Measurements from ENCODE around the gene HYAL3. TPM values are rescaled to one million over a fixed set of nuclear protein-coding genes. Genes with fewer than 3 reads are reported as not detected.
A peak's percentile ranks its signal among the peaks of the same experiment; 100 is the strongest.

Gene HYAL3
- total and polyA plus RNA-seq, 2 of the 13 experiments (the other 11 are each of a cell fraction or from before 2014, with no cell fraction given), result 5.5 to 10.4 TPM

DNA sequence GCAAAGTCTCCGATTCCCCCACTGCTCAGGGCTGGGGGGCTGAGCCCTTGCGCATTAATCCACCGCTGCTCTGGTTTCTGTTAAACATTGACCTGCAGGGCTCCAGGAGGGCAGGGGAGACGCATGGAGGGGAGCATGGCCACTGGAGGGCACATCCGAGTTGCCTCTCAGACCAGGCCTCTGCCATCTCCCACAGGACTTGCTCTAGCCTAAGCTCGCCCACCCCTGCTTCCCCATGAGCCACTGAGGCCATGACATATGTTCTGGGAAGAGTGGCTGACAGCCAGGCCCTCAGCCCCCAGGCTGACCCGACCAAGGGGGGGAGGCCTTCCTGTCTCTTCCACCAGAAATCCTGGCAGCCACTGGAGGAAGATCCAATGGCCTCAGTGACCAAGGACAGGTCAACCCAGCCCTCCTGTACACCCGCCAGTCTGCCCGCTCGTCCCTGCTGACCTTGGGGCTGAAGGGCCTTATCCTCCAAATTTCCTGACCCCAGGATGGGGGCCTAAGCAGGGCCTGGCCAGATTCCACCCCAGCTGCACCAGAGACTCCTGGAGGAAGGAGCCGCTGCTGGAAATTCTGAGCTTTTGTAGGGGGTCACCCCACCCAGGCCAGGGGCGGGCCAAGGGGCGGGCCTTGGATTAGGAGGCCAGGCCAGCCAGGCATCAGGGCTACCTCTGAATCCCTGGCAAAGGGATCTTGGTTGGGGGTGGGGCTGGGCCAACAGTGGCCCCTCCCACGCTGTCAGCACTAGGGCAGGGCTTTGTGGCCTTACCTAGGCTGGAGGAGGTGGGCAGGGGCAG is 4.0 kb upstream of the HYAL3 start, which contains the start of gene HYAL1 (continued):
- 0 out of 2 replicates have a peak, but pooled peaks have one; percentile 27 for TF ChIP-seq MTF1 (CRISPR knock-in tag; IDR thresholded peaks at IDR 0.05)
- TF ChIP-seq, protein P1, sequence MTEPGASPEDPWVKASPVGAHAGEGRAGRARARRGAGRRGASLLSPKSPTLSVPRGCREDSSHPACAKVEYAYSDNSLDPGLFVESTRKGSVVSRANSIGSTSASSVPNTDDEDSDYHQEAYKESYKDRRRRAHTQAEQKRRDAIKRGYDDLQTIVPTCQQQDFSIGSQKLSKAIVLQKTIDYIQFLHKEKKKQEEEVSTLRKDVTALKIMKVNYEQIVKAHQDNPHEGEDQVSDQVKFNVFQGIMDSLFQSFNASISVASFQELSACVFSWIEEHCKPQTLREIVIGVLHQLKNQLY (CRISPR knock-in tag; IDR thresholded peaks at IDR 0.05), result no peak
- TF ChIP-seq KDM1A (CRISPR knock-in tag; IDR thresholded peaks at IDR 0.05), result peak; percentile 30; the same call in 1 of the 2 replicates
- TF ChIP-seq ZNF850 (CRISPR knock-in tag; conservative IDR thresholded peaks at IDR 0.05), result no peak
- no peak for TF ChIP-seq ZNF124 (CRISPR knock-in tag; IDR thresholded peaks at IDR 0.05)
- peak; percentile 60; the same call in 1 of the 2 replicates for TF ChIP-seq PCBP1 (IDR thresholded peaks at IDR 0.05; ENCODE audit: borderline replicate concordance, low read depth, low read length)
- TF ChIP-seq RFX3 (CRISPR knock-in tag; IDR thresholded peaks at IDR 0.05), result no peak
- TF ChIP-seq PHF20 (CRISPR knock-in tag; IDR thresholded peaks at IDR 0.05), result peak; percentile 58; the same call in 1 of the 2 replicates
- TF ChIP-seq ZNF670 (CRISPR knock-in tag; IDR thresholded peaks at IDR 0.05; ENCODE audit: borderline replicate concordance), result peak; percentile 91; the same call in 1 of the 2 replicates
- TF ChIP-seq, protein P2, sequence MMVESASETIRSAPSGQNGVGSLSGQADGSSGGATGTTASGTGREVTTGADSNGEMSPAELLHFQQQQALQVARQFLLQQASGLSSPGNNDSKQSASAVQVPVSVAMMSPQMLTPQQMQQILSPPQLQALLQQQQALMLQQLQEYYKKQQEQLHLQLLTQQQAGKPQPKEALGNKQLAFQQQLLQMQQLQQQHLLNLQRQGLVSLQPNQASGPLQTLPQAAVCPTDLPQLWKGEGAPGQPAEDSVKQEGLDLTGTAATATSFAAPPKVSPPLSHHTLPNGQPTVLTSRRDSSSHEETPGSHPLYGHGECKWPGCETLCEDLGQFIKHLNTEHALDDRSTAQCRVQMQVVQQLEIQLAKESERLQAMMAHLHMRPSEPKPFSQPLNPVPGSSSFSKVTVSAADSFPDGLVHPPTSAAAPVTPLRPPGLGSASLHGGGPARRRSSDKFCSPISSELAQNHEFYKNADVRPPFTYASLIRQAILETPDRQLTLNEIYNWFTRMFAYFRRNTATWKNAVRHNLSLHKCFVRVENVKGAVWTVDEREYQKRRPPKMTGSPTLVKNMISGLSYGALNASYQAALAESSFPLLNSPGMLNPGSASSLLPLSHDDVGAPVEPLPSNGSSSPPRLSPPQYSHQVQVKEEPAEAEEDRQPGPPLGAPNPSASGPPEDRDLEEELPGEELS (CRISPR knock-in tag; IDR thresholded peaks at IDR 0.05), result no peak
- TF ChIP-seq SNAPC2 (CRISPR knock-in tag; IDR thresholded peaks at IDR 0.05), result peak; percentile 96
- TF ChIP-seq, protein P3, sequence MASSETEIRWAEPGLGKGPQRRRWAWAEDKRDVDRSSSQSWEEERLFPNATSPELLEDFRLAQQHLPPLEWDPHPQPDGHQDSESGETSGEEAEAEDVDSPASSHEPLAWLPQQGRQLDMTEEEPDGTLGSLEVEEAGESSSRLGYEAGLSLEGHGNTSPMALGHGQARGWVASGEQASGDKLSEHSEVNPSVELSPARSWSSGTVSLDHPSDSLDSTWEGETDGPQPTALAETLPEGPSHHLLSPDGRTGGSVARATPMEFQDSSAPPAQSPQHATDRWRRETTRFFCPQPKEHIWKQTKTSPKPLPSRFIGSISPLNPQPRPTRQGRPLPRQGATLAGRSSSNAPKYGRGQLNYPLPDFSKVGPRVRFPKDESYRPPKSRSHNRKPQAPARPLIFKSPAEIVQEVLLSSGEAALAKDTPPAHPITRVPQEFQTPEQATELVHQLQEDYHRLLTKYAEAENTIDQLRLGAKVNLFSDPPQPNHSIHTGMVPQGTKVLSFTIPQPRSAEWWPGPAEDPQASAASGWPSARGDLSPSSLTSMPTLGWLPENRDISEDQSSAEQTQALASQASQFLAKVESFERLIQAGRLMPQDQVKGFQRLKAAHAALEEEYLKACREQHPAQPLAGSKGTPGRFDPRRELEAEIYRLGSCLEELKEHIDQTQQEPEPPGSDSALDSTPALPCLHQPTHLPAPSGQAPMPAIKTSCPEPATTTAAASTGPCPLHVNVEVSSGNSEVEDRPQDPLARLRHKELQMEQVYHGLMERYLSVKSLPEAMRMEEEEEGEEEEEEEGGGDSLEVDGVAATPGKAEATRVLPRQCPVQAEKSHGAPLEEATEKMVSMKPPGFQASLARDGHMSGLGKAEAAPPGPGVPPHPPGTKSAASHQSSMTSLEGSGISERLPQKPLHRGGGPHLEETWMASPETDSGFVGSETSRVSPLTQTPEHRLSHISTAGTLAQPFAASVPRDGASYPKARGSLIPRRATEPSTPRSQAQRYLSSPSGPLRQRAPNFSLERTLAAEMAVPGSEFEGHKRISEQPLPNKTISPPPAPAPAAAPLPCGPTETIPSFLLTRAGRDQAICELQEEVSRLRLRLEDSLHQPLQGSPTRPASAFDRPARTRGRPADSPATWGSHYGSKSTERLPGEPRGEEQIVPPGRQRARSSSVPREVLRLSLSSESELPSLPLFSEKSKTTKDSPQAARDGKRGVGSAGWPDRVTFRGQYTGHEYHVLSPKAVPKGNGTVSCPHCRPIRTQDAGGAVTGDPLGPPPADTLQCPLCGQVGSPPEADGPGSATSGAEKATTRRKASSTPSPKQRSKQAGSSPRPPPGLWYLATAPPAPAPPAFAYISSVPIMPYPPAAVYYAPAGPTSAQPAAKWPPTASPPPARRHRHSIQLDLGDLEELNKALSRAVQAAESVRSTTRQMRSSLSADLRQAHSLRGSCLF (CRISPR knock-in tag; IDR thresholded peaks at IDR 0.05; ENCODE audit: borderline replicate concordance), result no peak
- TF ChIP-seq PLRG1 (conservative IDR thresholded peaks at IDR 0.05), result no peak
- TF ChIP-seq SSRP1 (CRISPR knock-in tag; IDR thresholded peaks at IDR 0.05), result no peak; the same call in 1 of the 2 replicates
- peak; percentile 82 for TF ChIP-seq ZNF547 (CRISPR knock-in tag; IDR thresholded peaks at IDR 0.05)
- TF ChIP-seq CBFB (CRISPR knock-in tag; IDR thresholded peaks at IDR 0.05), result peak; percentile 23; the same call in 1 of the 2 replicates
- no peak; the same call in 1 of the 2 replicates for TF ChIP-seq SALL2 (CRISPR knock-in tag; IDR thresholded peaks at IDR 0.05)
- TF ChIP-seq, protein P4, sequence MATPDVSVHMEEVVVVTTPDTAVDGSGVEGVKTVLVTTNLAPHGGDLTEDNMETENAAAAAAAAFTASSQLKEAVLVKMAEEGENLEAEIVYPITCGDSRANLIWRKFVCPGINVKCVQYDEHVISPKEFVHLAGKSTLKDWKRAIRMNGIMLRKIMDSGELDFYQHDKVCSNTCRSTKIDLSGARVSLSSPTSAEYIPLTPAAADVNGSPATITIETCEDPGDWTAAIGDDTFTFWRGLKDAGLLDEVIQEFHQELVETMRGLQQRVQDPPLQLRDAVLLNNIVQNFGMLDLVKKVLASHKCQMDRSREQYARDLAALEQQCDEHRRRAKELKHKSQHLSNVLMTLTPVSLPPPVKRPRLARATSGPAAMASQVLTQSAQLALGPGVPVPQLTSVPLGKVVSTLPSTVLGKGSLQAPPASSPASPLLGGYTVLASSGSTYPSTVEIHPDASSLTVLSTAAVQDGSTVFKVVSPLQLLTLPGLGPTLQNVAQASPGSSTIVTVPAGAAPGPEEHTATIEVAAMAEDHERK (CRISPR knock-in tag; IDR thresholded peaks at IDR 0.05; ENCODE audit: low read depth), result no peak
- TF ChIP-seq ZNF598 (CRISPR knock-in tag; IDR thresholded peaks at IDR 0.05; ENCODE audit: borderline replicate concordance), result peak; percentile 78; the same call in 1 of the 2 replicates
- peak; percentile 60; the same call in 1 of the 2 replicates for TF ChIP-seq ISL2 (CRISPR knock-in tag; IDR thresholded peaks at IDR 0.05)
- no peak for TF ChIP-seq SCMH1 (CRISPR knock-in tag; IDR thresholded peaks at IDR 0.05; ENCODE audit: borderline replicate concordance)
- TF ChIP-seq TRIM24 (CRISPR knock-in tag; IDR thresholded peaks at IDR 0.05), result no peak
